OCI-LY7 (cell line): ENCODE results near the gene BOD1L1. TPM values are rescaled to one million over a fixed set of nuclear protein-coding genes. Genes with fewer than 3 reads are reported as not detected.

Experiments
- BruUV-seq: library from RNA; stranded (reverse); fragments of 400-500 nt; replicated peaks from 2 replicates; lab custom pipeline; 2021; lab: Mats Ljungman, UMichigan
- CTCF ChIA-PET: fragments of 300-600 bp; sonication (Branson Sonifier 250); formaldehyde crosslinking; loops from one replicate; lab custom pipeline; 2022; ENCODE audit warnings: antibody characterized with exemption; ENCODE audit not compliant: unreplicated experiment; lab: Charles Lee
- POLR2A ChIA-PET: fragments of 300-600 bp; sonication (Branson Sonifier 250); formaldehyde crosslinking; loops from one replicate; lab custom pipeline; 2022; ENCODE audit warnings: antibody characterized with exemption; lab: Charles Lee
- DNase-seq: peaks from one replicate; pipeline ENCODE4 v3.0.0-alpha.2; 2015; ENCODE audit warnings: low spot score
- H2AFZ ChIP-seq: fragments of 200-600 bp; sonication (generic), shearing (Covaris generic); 2 replicates; pipeline ENCODE4 v1.6.1; 2014; ENCODE audit warnings: mild to moderate bottlenecking, antibody characterized with exemption, low read length, moderate library complexity
- H3K27ac ChIP-seq: fragments of 200-600 bp; sonication (generic); 2 replicates; pipeline ENCODE4 v1.5.1; 2014; ENCODE audit warnings: mixed run types, low read depth, mild to moderate bottlenecking, moderate library complexity, low read length, inconsistent platforms; ENCODE audit not compliant: poor library complexity, severe bottlenecking
- H3K36me3 ChIP-seq: fragments of 200-600 bp; sonication (generic); 2 replicates; pipeline ENCODE4 v1.6.1; 2014; ENCODE audit warnings: mild to moderate bottlenecking, antibody characterized with exemption, low read length, moderate library complexity, mixed read lengths; ENCODE audit not compliant: insufficient read depth
- H3K4me1 ChIP-seq: fragments of 200-600 bp; sonication (generic); 2 replicates; pipeline ENCODE4 v1.5.1; 2014; ENCODE audit warnings: mild to moderate bottlenecking, low read length; ENCODE audit not compliant: insufficient read depth, poor library complexity, severe bottlenecking
- H3K4me2 ChIP-seq: fragments of 200-600 bp; sonication (generic); 2 replicates; pipeline ENCODE4 v1.6.1; 2014; ENCODE audit warnings: mild to moderate bottlenecking, low read length
- H3K4me3 ChIP-seq: fragments of 200-600 bp; sonication (generic); 2 replicates; pipeline ENCODE4 v1.5.1; 2014; ENCODE audit warnings: mild to moderate bottlenecking, low read depth, low read length; ENCODE audit not compliant: poor library complexity, severe bottlenecking
- H3K79me2 ChIP-seq: fragments of 200-600 bp; sonication (generic); 2 replicates; pipeline ENCODE4 v1.6.1; 2016; ENCODE audit warnings: low read depth, mild to moderate bottlenecking, low read length, moderate library complexity, mixed read lengths; ENCODE audit not compliant: insufficient read depth
- H3K9me2 ChIP-seq: fragments of 200-600 bp; sonication (generic); 2 replicates; pipeline ENCODE4 v1.6.1; 2016; ENCODE audit warnings: mild to moderate bottlenecking, low read length, mixed read lengths; ENCODE audit not compliant: insufficient read depth
- H3K9me3 ChIP-seq: fragments of 200-600 bp; sonication (generic); 2 replicates; pipeline ENCODE4 v1.6.1; 2014; ENCODE audit warnings: mild to moderate bottlenecking, mixed run types, low read length, mixed read lengths
- H4K20me1 ChIP-seq: fragments of 200-600 bp; sonication (generic); 2 replicates; pipeline ENCODE4 v1.6.1; 2014; ENCODE audit warnings: mild to moderate bottlenecking, antibody characterized with exemption, low read length, moderate library complexity, mixed read lengths; ENCODE audit not compliant: insufficient read depth
- EZH2phosphoT487 ChIP-seq: fragments of 200-600 bp; sonication (generic); IDR thresholded peaks from 2 replicates; pipeline ENCODE4 v1.6.1; 2018; ENCODE audit warnings: low read depth, borderline replicate concordance, mild to moderate bottlenecking, mixed run types, antibody characterized with exemption, low read length, moderate library complexity, mixed read lengths
- intact Hi-C: fragments of 100-400 bp; cut with micrococcal nuclease; formaldehyde crosslinking; loops from one replicate; pipeline ENCODE4 v1.10.0; 2022; ENCODE audit not compliant: unreplicated experiment
- total RNA-seq, 2 experiments: library from RNA; depleted of rRNA in 1 of 2; stranded (reverse); fragments of >200 nt in 1 of 2; shearing (Covaris generic) in 1 of 2; gene quantifications; 2 replicates each; pipeline ENCODE4 v1.2.3, GENCODE V29; 2014 to 2022
- TF ChIP-seq, protein P1 (sequence below): fragments of 200-600 bp; sonication (generic); conservative IDR thresholded peaks from 2 replicates; pipeline ENCODE4 v1.5.1; 2014; ENCODE audit warnings: mild to moderate bottlenecking, antibody characterized with exemption, low read length, moderate library complexity, mixed read lengths

BOD1L1 gene
- total RNA-seq, 2 experiments from 2014 or later: 24.0 to 49.6 TPM

DNA sequence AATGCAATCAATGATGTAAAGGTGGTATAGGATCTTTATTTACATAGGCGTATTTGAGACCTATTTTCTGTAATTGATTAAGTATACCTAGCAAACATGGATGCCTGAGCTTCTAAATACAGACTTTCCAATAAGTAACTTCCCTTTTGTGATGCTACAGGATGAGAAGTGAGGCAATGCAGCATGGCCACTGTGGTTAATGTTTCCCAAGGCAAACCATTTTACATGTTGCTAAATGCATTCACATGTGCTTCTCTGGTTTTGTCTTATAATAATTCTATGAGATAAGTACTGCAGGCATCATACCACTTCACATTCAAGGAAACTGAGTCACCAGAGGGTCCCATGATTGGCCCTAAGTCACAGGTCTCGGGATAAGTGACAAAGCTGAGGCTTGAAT lies 47.5 kb downstream of the BOD1L1 start:
- H3K9me2 ChIP-seq: no peaks in the 10 kb centered on the region
- ChIA-PET POLR2A (interaction anchor here (2.1 kb wide), 1 partner anchor 11 kb away, joined by 4 read pairs; no protein-coding TSS in a partner anchor), CTCF (no interaction called here)
- no peaks in the 10 kb centered on the region for H3K79me2 ChIP-seq
- H3K4me3 ChIP-seq: no peak overlapping the region
- H3K36me3 ChIP-seq: peaks cover 86% of the 10 kb centered on the region
- DNase-seq: no peak
- TF ChIP-seq, protein P1, sequence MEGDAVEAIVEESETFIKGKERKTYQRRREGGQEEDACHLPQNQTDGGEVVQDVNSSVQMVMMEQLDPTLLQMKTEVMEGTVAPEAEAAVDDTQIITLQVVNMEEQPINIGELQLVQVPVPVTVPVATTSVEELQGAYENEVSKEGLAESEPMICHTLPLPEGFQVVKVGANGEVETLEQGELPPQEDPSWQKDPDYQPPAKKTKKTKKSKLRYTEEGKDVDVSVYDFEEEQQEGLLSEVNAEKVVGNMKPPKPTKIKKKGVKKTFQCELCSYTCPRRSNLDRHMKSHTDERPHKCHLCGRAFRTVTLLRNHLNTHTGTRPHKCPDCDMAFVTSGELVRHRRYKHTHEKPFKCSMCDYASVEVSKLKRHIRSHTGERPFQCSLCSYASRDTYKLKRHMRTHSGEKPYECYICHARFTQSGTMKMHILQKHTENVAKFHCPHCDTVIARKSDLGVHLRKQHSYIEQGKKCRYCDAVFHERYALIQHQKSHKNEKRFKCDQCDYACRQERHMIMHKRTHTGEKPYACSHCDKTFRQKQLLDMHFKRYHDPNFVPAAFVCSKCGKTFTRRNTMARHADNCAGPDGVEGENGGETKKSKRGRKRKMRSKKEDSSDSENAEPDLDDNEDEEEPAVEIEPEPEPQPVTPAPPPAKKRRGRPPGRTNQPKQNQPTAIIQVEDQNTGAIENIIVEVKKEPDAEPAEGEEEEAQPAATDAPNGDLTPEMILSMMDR: no peak
- TF ChIP-seq EZH2phosphoT487: no peak
- no peak overlapping the region for H2AFZ ChIP-seq
- intact Hi-C loops: no loop called here
- no peak overlapping the region for H3K27ac ChIP-seq
- no peak overlapping the region for H3K4me2 ChIP-seq
- no peaks in the 10 kb centered on the region for H3K9me3 ChIP-seq
- no TSS peak for BruUV-seq
- no peaks in the 10 kb centered on the region for H3K4me1 ChIP-seq
- H4K20me1 ChIP-seq: no peaks in the 10 kb centered on the region

DNA sequence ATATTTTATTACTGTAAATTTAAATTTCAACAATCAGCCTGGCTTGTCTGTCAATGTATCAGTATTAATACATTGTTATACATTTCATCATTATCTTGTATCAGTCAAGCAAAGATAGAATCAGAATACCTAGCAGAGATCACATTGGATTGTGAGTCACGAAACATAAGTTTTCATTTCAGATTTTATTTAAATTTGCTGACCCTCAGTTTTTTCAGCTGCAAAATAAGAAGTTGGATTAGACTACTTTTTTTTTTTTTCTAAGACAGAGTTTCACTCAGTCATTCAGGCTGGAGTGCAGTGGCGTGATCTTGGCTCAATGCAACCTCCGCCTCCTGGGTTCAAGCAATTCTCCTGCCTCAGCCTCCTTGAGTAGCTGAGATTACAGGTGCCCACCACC lies 49.9 kb downstream of the BOD1L1 start:
- ChIA-PET CTCF (no interaction called here), POLR2A (interaction anchor here (1.4 kb wide), 1 partner anchor 10 kb away, joined by 3 read pairs; no protein-coding TSS in a partner anchor)
- Histone ChIP-seq H3K9me2 (no peaks in the 10 kb centered on the region), H3K4me2 (no peak overlapping the region), H3K79me2 (no peaks in the 10 kb centered on the region), H3K9me3 (no peaks in the 10 kb centered on the region), H3K4me1 (no peaks in the 10 kb centered on the region), H3K4me3 (no peak overlapping the region), H3K36me3 (peaks cover 82% of the 10 kb centered on the region), H2AFZ (no peak overlapping the region), H4K20me1 (no peaks in the 10 kb centered on the region), H3K27ac (no peak overlapping the region)
- BruUV-seq: no TSS peak
- intact Hi-C loops: no loop called here
- no peak for TF ChIP-seq EZH2phosphoT487
- TF ChIP-seq, protein P1: no peak
- DNase-seq: no peak

DNA sequence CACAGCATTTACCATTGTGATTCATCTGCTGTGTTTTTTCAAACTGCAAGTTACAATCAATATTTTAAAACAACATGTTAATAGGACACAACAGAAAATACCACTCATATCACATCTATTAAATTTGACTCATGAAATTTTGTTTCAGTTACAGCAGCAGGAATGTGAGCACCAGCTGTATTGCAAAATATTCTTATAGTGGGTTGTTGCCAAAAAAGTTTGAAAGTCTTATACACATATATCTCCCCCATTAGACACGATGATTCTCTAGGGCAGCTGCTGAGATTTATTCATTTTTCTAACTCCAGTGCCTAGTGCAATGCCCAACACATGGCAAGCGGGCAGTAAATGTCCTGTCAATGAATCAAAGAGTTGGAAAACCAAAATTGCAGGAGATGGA lies 56.6 kb downstream of the BOD1L1 start:
- Histone ChIP-seq H3K4me3 (no peak overlapping the region), H3K36me3 (peaks cover 69% of the 10 kb centered on the region), H3K4me1 (no peaks in the 10 kb centered on the region), H2AFZ (no peak overlapping the region), H3K4me2 (no peak overlapping the region), H4K20me1 (no peaks in the 10 kb centered on the region), H3K27ac (no peak overlapping the region), H3K9me3 (no peaks in the 10 kb centered on the region), H3K9me2 (no peaks in the 10 kb centered on the region), H3K79me2 (no peaks in the 10 kb centered on the region)
- DNase-seq: no peak
- CTCF ChIA-PET: no interaction called here
- TF ChIP-seq, protein P1: no peak
- TF ChIP-seq EZH2phosphoT487: no peak
- no TSS peak for BruUV-seq
- intact Hi-C loops: no loop called here
- POLR2A ChIA-PET: no interaction called here
